ENCODE results near the gene TMEM39A. TPM values are rescaled to one million over a fixed set of nuclear protein-coding genes. Genes with fewer than 3 reads are reported as not detected.

TMEM39A gene
- total RNA-seq, 1 experiment from 2014 or later: 28.4 TPM

- DNase-seq: no peak
- Histone ChIP-seq H3K4me1 (ENCODE audit: low read length) (no peaks in the 10 kb centered on the region), H3K27me3 (ENCODE audit: low read length) (no peaks in the 10 kb centered on the region), H3K9me2 (replicated peaks; ENCODE audit: insufficient read depth, low read length) (no peaks in the 10 kb centered on the region), H3K4me2 (ENCODE audit: low read depth, low read length, poor library complexity, severe bottlenecking) (no peak overlapping the region), H3K27ac (ENCODE audit: low read length) (no peak overlapping the region), H3K4me3 (ENCODE audit: low read length) (no peak overlapping the region), H2AFZ (ENCODE audit: low read length) (no peak overlapping the region), H3K79me2 (ENCODE audit: low read length) (peaks cover 2% of the 10 kb centered on the region), H3K9ac (ENCODE audit: low read length) (no peak overlapping the region), H3K36me3 (ENCODE audit: insufficient read depth, low read length) (peaks cover 22% of the 10 kb centered on the region), H3K9me3 (ENCODE audit: low read length) (no peaks in the 10 kb centered on the region), H4K20me1 (ENCODE audit: insufficient read depth, low read depth, low read length) (no peaks in the 10 kb centered on the region)
Measured at GRCh38 chr3:119481079-119481478, 17.7 kb upstream of the TMEM39A start.

- no peak overlapping the region for H3K4me3 ChIP-seq (ENCODE audit: low read length)
- no peaks in the 10 kb centered on the region for H3K9me2 ChIP-seq (replicated peaks; ENCODE audit: insufficient read depth, low read length)
- no peaks in the 10 kb centered on the region for H3K27me3 ChIP-seq (ENCODE audit: low read length)
- no peak overlapping the region for H3K27ac ChIP-seq (ENCODE audit: low read length)
- no peak overlapping the region for H2AFZ ChIP-seq (ENCODE audit: low read length)
- peak overlapping the region; percentile 96 for H3K4me2 ChIP-seq (ENCODE audit: low read depth, low read length, poor library complexity, severe bottlenecking)
- peaks cover 26% of the 10 kb centered on the region for H3K4me1 ChIP-seq (ENCODE audit: low read length)
- H4K20me1 ChIP-seq (ENCODE audit: insufficient read depth, low read depth, low read length): no peaks in the 10 kb centered on the region
- H3K9me3 ChIP-seq (ENCODE audit: low read length): no peaks in the 10 kb centered on the region
- peaks cover 34% of the 10 kb centered on the region for H3K79me2 ChIP-seq (ENCODE audit: low read length)
- no peak overlapping the region for H3K9ac ChIP-seq (ENCODE audit: low read length)
- peaks cover 20% of the 10 kb centered on the region; the same call in 1 of the 2 replicates for H3K36me3 ChIP-seq (ENCODE audit: insufficient read depth, low read length)
- no peak for DNase-seq
Measured at GRCh38 chr3:119470866-119471265, 7.5 kb upstream of the TMEM39A start.

GRCh38 chr3:119469418-119470189 lies 6.2 kb upstream of the TMEM39A start:
- H3K4me2 ChIP-seq (ENCODE audit: low read depth, low read length, poor library complexity, severe bottlenecking): peak overlapping the region; percentile 96
- H3K27me3 ChIP-seq (ENCODE audit: low read length): no peaks in the 10 kb centered on the region
- peaks cover 15% of the 10 kb centered on the region; the same call in 1 of the 2 replicates for H3K36me3 ChIP-seq (ENCODE audit: insufficient read depth, low read length)
- peak overlapping the region; percentile 89 for H3K9ac ChIP-seq (ENCODE audit: low read length)
- H4K20me1 ChIP-seq (ENCODE audit: insufficient read depth, low read depth, low read length): no peaks in the 10 kb centered on the region
- H3K79me2 ChIP-seq (ENCODE audit: low read length): peaks cover 34% of the 10 kb centered on the region
- peaks cover 26% of the 10 kb centered on the region for H3K4me1 ChIP-seq (ENCODE audit: low read length)
- peak overlapping the region; percentile 42 for H3K27ac ChIP-seq (ENCODE audit: low read length)
- no peaks in the 10 kb centered on the region for H3K9me3 ChIP-seq (ENCODE audit: low read length)
- peak overlapping the region; percentile 95 for H3K4me3 ChIP-seq (ENCODE audit: low read length)
- H3K9me2 ChIP-seq (replicated peaks; ENCODE audit: insufficient read depth, low read length): no peaks in the 10 kb centered on the region
- DNase-seq: peak; percentile 59
- peak overlapping the region; percentile 92 for H2AFZ ChIP-seq (ENCODE audit: low read length)

GRCh38 chr3:119468041-119468440 lies 4.6 kb upstream of the TMEM39A start:
- Histone ChIP-seq H3K27ac (ENCODE audit: low read length) (peak overlapping the region; percentile 42), H4K20me1 (ENCODE audit: insufficient read depth, low read depth, low read length) (no peaks in the 10 kb centered on the region), H3K4me2 (ENCODE audit: low read depth, low read length, poor library complexity, severe bottlenecking) (peak overlapping the region; percentile 96), H3K36me3 (ENCODE audit: insufficient read depth, low read length) (peaks cover 15% of the 10 kb centered on the region; the same call in 1 of the 2 replicates), H3K9me2 (replicated peaks; ENCODE audit: insufficient read depth, low read length) (no peaks in the 10 kb centered on the region), H3K9me3 (ENCODE audit: low read length) (no peaks in the 10 kb centered on the region), H3K79me2 (ENCODE audit: low read length) (peaks cover 38% of the 10 kb centered on the region), H3K27me3 (ENCODE audit: low read length) (no peaks in the 10 kb centered on the region), H3K4me1 (ENCODE audit: low read length) (peaks cover 34% of the 10 kb centered on the region), H3K4me3 (ENCODE audit: low read length) (peak overlapping the region; percentile 95), H3K9ac (ENCODE audit: low read length) (peak overlapping the region; percentile 89), H2AFZ (ENCODE audit: low read length) (peak overlapping the region; percentile 92; the same call in 1 of the 2 replicates)
- DNase-seq: peak; percentile 62

- Histone ChIP-seq H3K9ac (ENCODE audit: low read length) (no peak overlapping the region), H2AFZ (ENCODE audit: low read length) (no peak overlapping the region), H3K9me2 (replicated peaks; ENCODE audit: insufficient read depth, low read length) (no peaks in the 10 kb centered on the region), H3K4me1 (ENCODE audit: low read length) (peaks cover 12% of the 10 kb centered on the region), H3K9me3 (ENCODE audit: low read length) (no peaks in the 10 kb centered on the region), H3K79me2 (ENCODE audit: low read length) (peaks cover 53% of the 10 kb centered on the region), H3K4me3 (ENCODE audit: low read length) (no peak overlapping the region), H3K27ac (ENCODE audit: low read length) (no peak overlapping the region), H4K20me1 (ENCODE audit: insufficient read depth, low read depth, low read length) (no peaks in the 10 kb centered on the region), H3K36me3 (ENCODE audit: insufficient read depth, low read length) (peaks cover 75% of the 10 kb centered on the region), H3K27me3 (ENCODE audit: low read length) (no peaks in the 10 kb centered on the region), H3K4me2 (ENCODE audit: low read depth, low read length, poor library complexity, severe bottlenecking) (no peak overlapping the region)
- DNase-seq: no peak
Measured at GRCh38 chr3:119457246-119457645, 6.2 kb downstream of the TMEM39A start.

DNA sequence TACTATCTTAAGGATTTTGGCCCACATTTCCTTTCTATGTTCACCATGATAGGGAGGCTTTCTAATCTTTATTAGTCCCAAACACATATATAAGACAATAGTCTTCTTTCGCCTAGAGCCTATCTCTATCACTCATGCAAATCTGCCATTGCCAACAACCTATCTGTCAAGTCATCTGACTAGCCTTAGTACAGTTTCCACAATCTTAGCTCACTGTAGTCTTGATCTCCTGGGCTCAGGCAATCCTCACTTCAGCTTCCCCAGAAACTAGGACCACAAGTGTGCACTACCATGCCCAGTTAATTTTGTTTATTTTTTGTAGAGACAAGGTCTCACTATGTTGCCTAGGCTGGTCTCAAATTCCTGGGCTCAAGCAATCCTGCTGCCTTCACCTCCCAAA lies 6.9 kb downstream of the TMEM39A start:
- peaks cover 74% of the 10 kb centered on the region for H3K36me3 ChIP-seq (ENCODE audit: insufficient read depth, low read length)

DNA sequence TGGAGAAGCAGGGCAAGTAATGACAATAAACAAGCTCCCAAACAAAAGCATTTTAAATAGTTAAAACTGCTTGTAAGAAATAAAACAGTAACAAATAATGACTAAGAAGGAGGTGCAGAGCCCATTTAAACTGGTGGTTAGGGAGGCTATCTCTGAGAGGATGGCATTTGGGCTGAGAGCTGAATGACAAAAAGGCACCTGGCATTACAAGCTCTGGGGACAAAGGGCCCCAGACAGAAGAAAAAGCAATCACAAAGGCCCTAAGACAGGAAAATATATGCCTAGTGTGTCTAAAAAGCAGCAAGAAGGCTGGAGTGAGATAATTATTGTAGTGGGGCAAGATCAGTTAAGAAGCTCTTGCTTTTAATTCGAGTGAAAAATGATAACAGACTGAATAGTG lies 9.6 kb downstream of the TMEM39A start:
- DNase-seq: no peak
- H2AFZ ChIP-seq (ENCODE audit: low read length): no peak overlapping the region
- no peak overlapping the region for H3K9ac ChIP-seq (ENCODE audit: low read length)
- H3K9me3 ChIP-seq (ENCODE audit: low read length): no peaks in the 10 kb centered on the region
- no peaks in the 10 kb centered on the region for H3K4me1 ChIP-seq (ENCODE audit: low read length)
- H3K27ac ChIP-seq (ENCODE audit: low read length): no peak overlapping the region
- no peak overlapping the region for H3K4me2 ChIP-seq (ENCODE audit: low read depth, low read length, poor library complexity, severe bottlenecking)
- H3K9me2 ChIP-seq (replicated peaks; ENCODE audit: insufficient read depth, low read length): no peaks in the 10 kb centered on the region
- H4K20me1 ChIP-seq (ENCODE audit: insufficient read depth, low read depth, low read length): no peaks in the 10 kb centered on the region
- no peaks in the 10 kb centered on the region for H3K27me3 ChIP-seq (ENCODE audit: low read length)
- peaks cover 65% of the 10 kb centered on the region for H3K36me3 ChIP-seq (ENCODE audit: insufficient read depth, low read length)
- peaks cover 29% of the 10 kb centered on the region for H3K79me2 ChIP-seq (ENCODE audit: low read length)
- no peak overlapping the region for H3K4me3 ChIP-seq (ENCODE audit: low read length)

More for the DNA sequence above, 6.9 kb downstream of the TMEM39A start:
- no peak overlapping the region for H3K4me3 ChIP-seq (ENCODE audit: low read length)
- H3K9me2 ChIP-seq (replicated peaks; ENCODE audit: insufficient read depth, low read length): no peaks in the 10 kb centered on the region
- no peaks in the 10 kb centered on the region for H4K20me1 ChIP-seq (ENCODE audit: insufficient read depth, low read depth, low read length)
- no peak for DNase-seq
- no peaks in the 10 kb centered on the region for H3K9me3 ChIP-seq (ENCODE audit: low read length)
- peaks cover 4% of the 10 kb centered on the region; the same call in 1 of the 2 replicates for H3K4me1 ChIP-seq (ENCODE audit: low read length)
- H3K9ac ChIP-seq (ENCODE audit: low read length): no peak overlapping the region
- H3K27me3 ChIP-seq (ENCODE audit: low read length): no peaks in the 10 kb centered on the region
- peaks cover 46% of the 10 kb centered on the region for H3K79me2 ChIP-seq (ENCODE audit: low read length)
- H2AFZ ChIP-seq (ENCODE audit: low read length): no peak overlapping the region
- H3K27ac ChIP-seq (ENCODE audit: low read length): no peak overlapping the region
- H3K4me2 ChIP-seq (ENCODE audit: low read depth, low read length, poor library complexity, severe bottlenecking): no peak overlapping the region

DNA sequence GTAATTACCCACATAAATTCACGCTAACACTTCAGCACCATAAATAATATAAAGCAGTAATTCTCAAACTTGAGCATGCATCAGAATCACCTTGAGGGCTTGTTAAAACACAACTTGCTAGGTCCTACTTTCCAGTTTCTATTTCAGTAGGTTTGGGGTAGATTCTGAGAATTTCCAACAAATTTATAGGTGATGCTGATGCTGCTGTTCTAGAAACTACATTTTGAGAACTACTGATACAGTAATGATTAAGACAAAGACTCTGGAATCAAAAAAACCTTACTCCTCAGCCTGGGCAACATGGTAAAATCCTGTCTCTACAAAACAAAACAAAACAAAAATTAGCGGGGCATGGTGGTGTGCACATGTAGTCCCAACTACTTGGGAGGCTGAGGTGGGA lies 18.8 kb downstream of the TMEM39A start:
- DNase-seq: no peak
- no peak overlapping the region for H3K4me2 ChIP-seq (ENCODE audit: low read depth, low read length, poor library complexity, severe bottlenecking)

More for the DNA sequence above, 18.8 kb downstream of the TMEM39A start:
- H3K4me1 ChIP-seq (ENCODE audit: low read length): no peaks in the 10 kb centered on the region
- no peak overlapping the region for H2AFZ ChIP-seq (ENCODE audit: low read length)
- H3K4me3 ChIP-seq (ENCODE audit: low read length): no peak overlapping the region
- H3K9ac ChIP-seq (ENCODE audit: low read length): no peak overlapping the region
- no peaks in the 10 kb centered on the region for H4K20me1 ChIP-seq (ENCODE audit: insufficient read depth, low read depth, low read length)
- H3K27ac ChIP-seq (ENCODE audit: low read length): no peak overlapping the region
- H3K36me3 ChIP-seq (ENCODE audit: insufficient read depth, low read length): peaks cover 56% of the 10 kb centered on the region
- no peaks in the 10 kb centered on the region for H3K27me3 ChIP-seq (ENCODE audit: low read length)
- H3K9me2 ChIP-seq (replicated peaks; ENCODE audit: insufficient read depth, low read length): no peaks in the 10 kb centered on the region
- H3K79me2 ChIP-seq (ENCODE audit: low read length): peaks cover 10% of the 10 kb centered on the region
- H3K9me3 ChIP-seq (ENCODE audit: low read length): no peaks in the 10 kb centered on the region

Measured in Karpas-422 (cell line).